Hematopoietic multipotent progenitor cell treated with erythropoietin and hydrocortisone succinate and interleukin-3 and kit ligand, for 8 days (in vitro differentiated cells): ENCODE results near the gene TMEM98.
"Not testable (repeated sequence)": the region's sequence is repeated elsewhere in the genome, so short reads cannot be mapped to it uniquely, and the experiment has no call there.

Experiments used
- DNase-seq: peaks from one replicate; pipeline ENCODE4 v3.0.0-alpha.2; 2015

TMEM98 gene

DNA sequence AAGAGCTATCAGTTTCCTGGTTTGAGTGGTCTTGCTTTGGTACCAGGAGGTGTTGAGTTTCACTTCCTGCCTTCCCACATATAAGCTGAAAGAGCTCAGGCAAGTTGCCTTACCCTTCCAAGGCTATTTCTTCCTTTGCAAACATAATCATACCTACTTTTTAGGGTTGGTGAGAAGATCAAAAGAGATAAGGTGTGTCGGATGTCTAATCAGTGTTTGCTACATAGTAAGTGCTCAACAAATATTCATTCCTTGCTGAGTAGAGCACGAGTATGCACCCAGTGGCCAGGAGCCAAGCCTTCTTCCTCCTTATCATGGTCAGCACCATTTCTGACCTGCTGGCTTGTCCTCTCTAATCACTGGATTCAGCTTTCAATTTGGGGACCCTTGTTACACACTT, 12.7 kb upstream of the TMEM98 start:
- DNase-seq = peak; percentile 57

DNA sequence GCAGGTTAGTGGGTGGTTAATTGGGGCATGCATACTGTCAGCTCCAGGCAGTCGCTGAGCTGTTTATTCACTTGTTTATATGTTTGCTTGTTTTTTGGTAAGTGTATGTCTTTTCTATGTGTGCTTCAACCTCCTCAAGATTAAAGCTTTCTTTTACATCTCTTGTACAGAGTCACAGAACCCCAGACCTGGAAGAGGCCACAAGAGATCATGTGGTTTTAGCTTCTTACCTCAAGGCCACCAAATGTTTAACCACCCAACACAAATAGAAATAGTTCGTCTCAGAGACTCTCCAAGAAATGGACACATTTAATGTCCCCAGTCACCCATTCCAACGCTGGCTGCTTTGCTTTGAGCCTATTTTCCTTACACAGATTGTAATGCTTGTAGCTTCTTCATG, 11.8 kb upstream of the TMEM98 start:
- no peak for DNase-seq

DNA sequence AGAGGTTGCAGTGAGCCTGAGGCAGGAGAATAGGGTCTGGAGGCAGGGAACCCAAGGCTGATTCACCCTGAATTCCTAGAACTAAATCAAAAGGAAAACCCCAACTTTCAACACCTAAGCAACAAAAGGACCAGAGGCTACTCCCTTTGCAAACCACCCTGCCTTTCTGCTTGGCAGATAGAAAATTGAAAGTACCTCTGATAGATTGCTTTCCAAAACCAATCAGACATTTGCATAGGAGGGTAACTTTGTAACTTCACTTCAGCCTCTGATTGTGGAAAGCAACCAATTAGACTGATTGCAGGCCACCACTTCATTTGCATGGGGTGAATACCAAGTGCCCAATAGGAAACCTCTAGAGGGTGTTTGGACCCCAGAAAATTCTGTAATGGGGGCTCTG, 10.9 kb upstream of the TMEM98 start:
- DNase-seq = no peak

- no peak for DNase-seq
Measured at GRCh38 chr17:32917842-32918241, 10.1 kb upstream of the TMEM98 start.

DNA sequence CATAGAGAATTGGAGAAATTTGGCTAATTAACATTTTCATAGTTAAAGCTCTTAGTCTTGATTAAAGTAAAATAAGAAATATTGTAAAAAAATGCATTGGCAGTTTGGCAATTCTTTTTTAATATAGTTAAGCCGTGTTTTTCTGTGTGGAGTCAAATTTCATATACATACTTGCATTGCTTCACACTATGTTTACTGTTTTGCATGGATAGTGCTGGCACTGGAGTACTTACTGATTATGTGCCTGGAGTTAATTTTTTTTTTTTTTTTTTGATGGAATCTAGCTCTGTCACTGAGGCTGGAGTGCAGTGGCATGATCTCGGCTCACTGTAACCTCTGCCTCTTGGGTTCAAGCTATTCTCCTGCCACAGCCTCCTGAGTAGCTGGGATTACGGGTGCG, 8.1 kb upstream of the TMEM98 start:
- not testable (repeated sequence) for DNase-seq

DNA sequence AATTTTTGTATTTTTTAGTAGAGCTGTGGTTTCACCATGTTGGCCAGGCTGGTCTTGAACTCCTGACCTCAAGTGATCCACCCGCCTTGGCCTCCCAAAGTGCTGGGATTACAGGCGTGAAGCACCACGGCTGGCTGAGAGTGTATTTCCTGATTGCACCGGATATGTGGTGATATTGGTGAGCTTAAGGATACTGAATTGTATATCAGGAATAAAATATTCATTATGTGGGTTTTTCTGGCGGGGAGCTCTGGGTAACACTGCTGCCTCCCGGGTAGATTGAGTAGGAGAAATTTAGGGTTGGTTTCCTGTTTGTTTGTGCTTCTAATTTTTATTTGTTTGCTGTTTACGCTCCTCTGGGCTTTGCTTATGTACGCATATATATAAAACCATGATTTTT, 7.7 kb upstream of the TMEM98 start:
- no peak for DNase-seq

- DNase-seq = no peak
Measured at GRCh38 chr17:32921017-32921416, 6.9 kb upstream of the TMEM98 start.

- DNase-seq = not testable (repeated sequence)
Measured at GRCh38 chr17:32923905-32924304, 4.0 kb upstream of the TMEM98 start.

DNA sequence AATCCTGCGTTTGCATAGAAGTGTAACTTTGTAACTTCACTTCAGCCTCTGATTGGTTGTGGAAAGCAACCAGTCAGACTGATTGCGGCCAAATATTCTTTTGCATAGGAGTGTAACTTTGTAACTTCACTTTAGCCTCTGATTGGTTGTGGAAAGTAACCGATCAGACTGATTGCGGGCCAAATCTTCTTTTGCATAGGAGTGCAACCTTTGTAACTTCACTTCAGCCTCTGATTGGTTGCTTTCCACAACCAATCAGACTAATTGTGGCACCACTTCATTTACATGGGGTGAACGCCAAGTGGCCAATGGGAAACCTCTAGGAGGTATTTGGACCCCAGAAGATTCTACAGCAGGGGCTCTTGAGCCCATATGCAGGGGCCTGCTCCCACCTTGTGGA, 1.8 kb upstream of the TMEM98 start:
- DNase-seq = no peak

GRCh38 chr17:32926789-32927188, 1.2 kb upstream of the TMEM98 start:
- DNase-seq = not testable (repeated sequence)

DNA sequence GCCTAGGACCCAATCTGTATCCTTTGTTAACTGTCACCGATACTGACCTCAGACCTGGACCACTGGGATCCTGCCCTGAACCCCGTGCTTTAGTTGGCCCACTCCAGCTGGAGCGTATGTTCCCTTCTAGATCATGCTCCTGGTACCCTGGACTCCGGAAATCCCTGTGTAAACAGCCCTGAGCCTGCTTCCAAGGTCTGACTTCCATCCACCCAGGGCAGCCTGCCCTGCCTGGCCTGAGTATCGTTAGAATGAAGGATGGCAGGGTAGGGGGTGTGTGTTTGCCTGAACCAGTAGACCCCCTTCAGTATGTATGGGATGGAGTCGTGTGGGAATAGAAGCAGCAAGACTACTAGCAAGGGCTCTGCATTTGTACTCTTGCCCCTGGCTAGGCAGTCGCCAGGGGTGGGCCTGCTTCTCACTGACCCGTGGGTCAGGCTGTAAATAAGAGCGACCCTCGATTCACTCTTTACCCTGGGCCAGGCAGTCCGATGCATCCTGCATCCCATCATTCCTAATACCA, 691 bp upstream of the TMEM98 start:
- DNase-seq = no peak

- DNase-seq = peak; percentile 20
Measured at GRCh38 chr17:32928586-32929535, 908 bp downstream of the TMEM98 start.

DNA sequence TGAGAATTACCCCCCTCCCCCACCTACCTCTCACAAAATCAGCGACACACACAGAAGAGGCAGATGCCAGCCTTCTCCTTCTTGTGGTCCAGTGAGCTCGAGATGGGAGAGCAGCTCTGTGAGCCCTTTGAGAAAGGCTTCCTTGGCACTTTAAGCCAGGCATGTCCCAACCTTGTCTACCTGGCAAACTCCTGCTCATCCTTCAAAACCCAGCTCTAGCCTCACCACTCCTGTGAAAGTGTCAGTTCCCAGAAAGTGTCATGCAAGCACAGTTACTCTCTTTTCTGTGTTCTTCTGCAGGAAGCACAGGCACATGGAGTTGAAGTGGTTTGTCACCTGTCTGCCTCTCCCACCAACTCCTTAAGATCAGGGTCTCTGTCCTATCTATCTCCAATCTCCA, 1.6 kb downstream of the TMEM98 start:
- no peak for DNase-seq

- DNase-seq = no peak
Measured at GRCh38 chr17:32930512-32930911, 2.6 kb downstream of the TMEM98 start.

GRCh38 chr17:32931686-32932085, 3.7 kb downstream of the TMEM98 start:
- no peak for DNase-seq

DNA sequence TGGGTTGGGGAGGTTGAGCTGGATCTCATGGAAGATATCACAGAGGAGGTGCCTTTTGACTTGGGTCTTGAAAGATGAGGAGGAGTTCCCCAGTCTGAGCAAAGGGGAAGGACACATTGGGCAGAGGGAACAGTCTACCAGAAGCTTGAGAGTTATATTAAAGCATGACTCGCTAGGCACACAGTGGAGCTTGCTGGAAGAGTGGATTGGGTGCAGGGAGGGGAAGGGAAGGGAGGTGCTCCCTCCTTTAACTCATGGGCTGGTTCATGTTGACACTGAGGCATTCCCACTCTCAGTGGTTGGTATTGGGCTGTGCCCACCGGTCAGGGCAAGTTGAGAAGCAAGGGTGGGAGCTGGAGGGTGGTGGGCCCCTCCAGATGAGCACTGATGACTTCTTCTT, 5.9 kb downstream of the TMEM98 start:
- no peak for DNase-seq

- DNase-seq = no peak
Measured at GRCh38 chr17:32935726-32936125, 7.8 kb downstream of the TMEM98 start.

DNA sequence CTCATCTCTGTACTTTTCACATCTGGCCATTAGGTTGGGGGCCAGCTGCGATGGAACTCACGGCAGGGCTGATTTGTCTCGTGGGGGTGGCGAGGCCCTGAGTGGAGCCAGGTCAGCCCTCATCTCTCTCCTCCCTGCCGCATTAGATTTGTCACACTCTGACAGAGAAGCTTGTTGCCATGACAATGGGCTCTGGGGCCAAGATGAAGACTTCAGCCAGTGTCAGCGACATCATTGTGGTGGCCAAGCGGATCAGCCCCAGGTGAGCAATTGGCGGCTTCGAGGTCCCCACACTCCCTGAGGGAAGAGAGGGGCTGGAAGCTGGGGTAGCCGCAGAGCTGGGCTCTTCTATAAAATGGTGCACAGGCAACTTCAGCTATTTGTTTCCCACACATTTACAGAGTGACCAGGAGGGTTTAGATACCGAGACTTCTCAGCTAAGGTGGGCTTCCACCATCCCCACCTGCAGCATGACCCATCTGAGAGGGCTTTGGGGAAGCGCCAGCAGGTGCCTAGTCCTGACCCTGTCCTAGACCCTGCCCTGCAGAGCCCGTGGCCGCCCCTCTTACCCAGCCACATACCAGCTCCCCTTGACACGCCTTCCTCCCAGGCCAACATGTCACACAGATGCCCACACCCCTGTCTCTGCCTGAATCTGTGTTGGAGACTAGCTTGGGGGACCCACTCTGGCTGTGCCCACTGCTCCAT, 8.4 kb downstream of the TMEM98 start:
- DNase-seq = no peak

- DNase-seq = peak; percentile 79
Measured at GRCh38 chr17:32936894-32937500, 9.0 kb downstream of the TMEM98 start.

- peak; percentile 33 for DNase-seq
Measured at GRCh38 chr17:32940706-32941390, 12.9 kb downstream of the TMEM98 start.

- peak; percentile 23 for DNase-seq
Measured at GRCh38 chr17:32941419-32942032, 13.6 kb downstream of the TMEM98 start.

DNA sequence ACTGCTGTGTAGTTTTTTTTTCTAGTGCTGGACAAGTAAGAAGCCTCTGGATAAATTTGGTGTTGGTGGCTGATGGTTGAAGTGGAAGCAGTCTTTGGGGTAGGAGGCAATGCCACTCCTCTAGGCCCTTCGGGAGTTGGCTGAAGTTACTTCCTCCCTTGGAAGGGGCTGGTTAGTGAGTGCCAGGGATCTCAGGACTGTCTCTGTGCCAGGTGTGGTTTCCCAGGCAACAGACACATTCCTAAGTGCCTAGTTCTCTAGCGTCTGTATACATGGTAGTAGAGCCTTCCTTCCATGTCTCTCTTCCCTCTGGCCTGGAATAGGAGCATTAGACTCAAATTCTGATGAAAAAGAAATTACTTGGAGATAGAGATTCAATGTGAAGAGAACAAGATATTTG, 15.3 kb downstream of the TMEM98 start:
- DNase-seq = no peak
